ENCODE measurements around the gene PDHA1.

GRCh38 chrX:19332983-19333382, 10.7 kb upstream of the PDHA1 start:
- no peak for TF ChIP-seq ZFP3 (CRISPR knock-in tag; IDR thresholded peaks at IDR 0.05)
- no peak for TF ChIP-seq CSDC2 (CRISPR knock-in tag; IDR thresholded peaks at IDR 0.05)
- TF ChIP-seq TCF4 (CRISPR knock-in tag; IDR thresholded peaks at IDR 0.05; ENCODE audit: borderline replicate concordance): peak; percentile 15; the same call in 1 of the 2 replicates
- no peak for TF ChIP-seq CSRNP3 (CRISPR knock-in tag; IDR thresholded peaks at IDR 0.05)
- TF ChIP-seq RARB (CRISPR knock-in tag; IDR thresholded peaks at IDR 0.05): no peak
- no peak for TF ChIP-seq ISL1 (CRISPR knock-in tag; IDR thresholded peaks at IDR 0.05)
- TF ChIP-seq PATZ1 (CRISPR knock-in tag; IDR thresholded peaks at IDR 0.05; ENCODE audit: borderline replicate concordance): no peak
- TF ChIP-seq ZNF70 (CRISPR knock-in tag; IDR thresholded peaks at IDR 0.05): no peak
- no peak for TF ChIP-seq SNAI2 (CRISPR knock-in tag; IDR thresholded peaks at IDR 0.05)
- no peak for TF ChIP-seq ZC3H10 (CRISPR knock-in tag; IDR thresholded peaks at IDR 0.05)
- no peak for TF ChIP-seq POU6F1 (CRISPR knock-in tag; IDR thresholded peaks at IDR 0.05; ENCODE audit: borderline replicate concordance, low read depth)
- no peak for TF ChIP-seq ZFP30 (CRISPR knock-in tag; IDR thresholded peaks at IDR 0.05)
- TF ChIP-seq CREB5 (CRISPR knock-in tag; IDR thresholded peaks at IDR 0.05; ENCODE audit: low read depth): no peak
